Measurements from ENCODE around the gene SHISAL1.

The SHISAL1 gene

DNA sequence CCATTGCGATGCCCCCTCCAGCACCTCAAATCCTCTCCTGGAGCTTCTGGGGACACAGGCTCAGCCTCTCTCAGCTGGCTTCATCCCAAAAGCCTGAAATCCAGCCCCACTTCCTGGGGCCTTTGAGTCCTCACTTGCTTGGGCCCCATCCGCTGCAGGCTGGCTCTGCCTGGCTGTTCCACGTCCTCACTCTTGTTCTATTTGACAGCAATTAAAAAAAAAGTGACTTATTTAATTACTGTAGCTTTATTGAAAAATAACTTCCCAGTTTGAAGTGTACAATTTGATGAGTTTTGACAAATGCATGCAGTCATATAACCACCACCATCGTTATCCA lies 104.8 kb downstream of the SHISAL1 start:
- no peak overlapping the region for H3K4me2 ChIP-seq (ENCODE audit: low read length)
- no peaks in the 10 kb centered on the region for H3K79me2 ChIP-seq (ENCODE audit: insufficient read depth, low read length)
- H3K27me3 ChIP-seq (ENCODE audit: insufficient read depth, low read length): no peaks in the 10 kb centered on the region; the same call in 1 of the 2 replicates
- no peak overlapping the region for H3K4me3 ChIP-seq (ENCODE audit: low read depth, low read length, poor library complexity, severe bottlenecking)
- H3F3A ChIP-seq (ENCODE audit: insufficient read depth, low read length): no peaks in the 10 kb centered on the region
- H3K36me3 ChIP-seq (ENCODE audit: insufficient read depth, low read length): no peaks in the 10 kb centered on the region
- H3K9me3 ChIP-seq (ENCODE audit: low read length): no peaks in the 10 kb centered on the region
- H3K27ac ChIP-seq (ENCODE audit: low read depth, low read length, poor library complexity, severe bottlenecking): no peak overlapping the region
- H3K9ac ChIP-seq (ENCODE audit: low read length): no peak overlapping the region
- no peak overlapping the region for H2AFZ ChIP-seq (ENCODE audit: low read length)
- no peaks in the 10 kb centered on the region for H3K4me1 ChIP-seq (ENCODE audit: insufficient read depth, low read length, severe bottlenecking)
- no peaks in the 10 kb centered on the region for H4K20me1 ChIP-seq (ENCODE audit: insufficient read depth, low read length)
- H3K9me2 ChIP-seq (ENCODE audit: low read depth, low read length): no peaks in the 10 kb centered on the region
- TF ChIP-seq, protein P1, sequence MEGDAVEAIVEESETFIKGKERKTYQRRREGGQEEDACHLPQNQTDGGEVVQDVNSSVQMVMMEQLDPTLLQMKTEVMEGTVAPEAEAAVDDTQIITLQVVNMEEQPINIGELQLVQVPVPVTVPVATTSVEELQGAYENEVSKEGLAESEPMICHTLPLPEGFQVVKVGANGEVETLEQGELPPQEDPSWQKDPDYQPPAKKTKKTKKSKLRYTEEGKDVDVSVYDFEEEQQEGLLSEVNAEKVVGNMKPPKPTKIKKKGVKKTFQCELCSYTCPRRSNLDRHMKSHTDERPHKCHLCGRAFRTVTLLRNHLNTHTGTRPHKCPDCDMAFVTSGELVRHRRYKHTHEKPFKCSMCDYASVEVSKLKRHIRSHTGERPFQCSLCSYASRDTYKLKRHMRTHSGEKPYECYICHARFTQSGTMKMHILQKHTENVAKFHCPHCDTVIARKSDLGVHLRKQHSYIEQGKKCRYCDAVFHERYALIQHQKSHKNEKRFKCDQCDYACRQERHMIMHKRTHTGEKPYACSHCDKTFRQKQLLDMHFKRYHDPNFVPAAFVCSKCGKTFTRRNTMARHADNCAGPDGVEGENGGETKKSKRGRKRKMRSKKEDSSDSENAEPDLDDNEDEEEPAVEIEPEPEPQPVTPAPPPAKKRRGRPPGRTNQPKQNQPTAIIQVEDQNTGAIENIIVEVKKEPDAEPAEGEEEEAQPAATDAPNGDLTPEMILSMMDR (IDR thresholded peaks at IDR 0.05; ENCODE audit: low read length): no peak
- TF ChIP-seq EZH2 (IDR thresholded peaks at IDR 0.05; ENCODE audit: borderline replicate concordance, low read length): no peak

DNA sequence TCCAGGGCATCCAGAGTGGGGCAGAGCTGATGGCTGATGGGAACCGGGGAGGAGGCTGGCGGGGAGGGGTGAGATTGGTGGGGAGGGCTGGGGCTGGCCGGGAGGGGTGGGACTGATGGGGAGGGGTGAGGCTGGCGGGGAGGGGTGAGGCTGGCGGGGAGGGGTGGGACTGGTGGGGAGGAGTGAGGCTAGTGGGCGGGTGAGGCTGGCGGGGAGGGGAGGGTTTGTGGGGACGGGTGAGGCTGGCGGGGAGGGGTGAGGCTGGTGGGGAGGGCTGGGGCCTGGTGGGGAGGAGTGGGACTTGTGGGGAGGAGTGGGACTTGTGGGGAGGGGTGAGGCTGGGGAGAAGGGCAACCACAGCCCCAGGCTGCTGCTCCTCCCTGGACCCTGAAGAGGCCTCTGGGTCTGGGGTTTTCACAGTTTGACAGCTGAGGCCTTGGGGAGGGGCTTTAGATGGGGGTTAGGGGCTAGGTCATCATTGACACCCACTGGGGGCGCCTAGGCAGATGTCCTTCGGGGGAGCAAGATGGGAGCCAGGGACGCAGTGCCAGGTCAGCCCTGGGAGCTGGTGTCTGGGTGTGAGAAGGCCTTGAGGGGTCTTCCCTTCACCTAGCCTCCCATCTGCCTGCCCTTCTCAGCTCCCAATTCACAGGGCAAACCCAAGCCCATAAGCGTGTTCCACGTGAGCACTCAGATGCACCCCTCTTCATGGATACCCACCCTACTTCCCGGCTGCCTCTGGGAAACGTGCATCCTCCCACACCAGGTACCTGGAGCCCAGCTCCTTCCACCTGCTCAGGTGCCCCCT lies 105.4 kb downstream of the SHISAL1 start:
- Histone ChIP-seq H3K9me3 (ENCODE audit: low read length) (no peaks in the 10 kb centered on the region), H2AFZ (ENCODE audit: low read length) (no peak overlapping the region), H3K79me2 (ENCODE audit: insufficient read depth, low read length) (no peaks in the 10 kb centered on the region), H3K27ac (ENCODE audit: low read depth, low read length, poor library complexity, severe bottlenecking) (no peak overlapping the region), H3F3A (ENCODE audit: insufficient read depth, low read length) (no peaks in the 10 kb centered on the region), H3K4me2 (ENCODE audit: low read length) (no peak overlapping the region), H3K4me3 (ENCODE audit: low read depth, low read length, poor library complexity, severe bottlenecking) (no peak overlapping the region), H4K20me1 (ENCODE audit: insufficient read depth, low read length) (no peaks in the 10 kb centered on the region), H3K4me1 (ENCODE audit: insufficient read depth, low read length, severe bottlenecking) (no peaks in the 10 kb centered on the region), H3K27me3 (ENCODE audit: insufficient read depth, low read length) (peaks cover 3% of the 10 kb centered on the region; the same call in 1 of the 2 replicates), H3K36me3 (ENCODE audit: insufficient read depth, low read length) (no peaks in the 10 kb centered on the region), H3K9ac (ENCODE audit: low read length) (no peak overlapping the region), H3K9me2 (ENCODE audit: low read depth, low read length) (no peaks in the 10 kb centered on the region)
- TF ChIP-seq, protein P1 (IDR thresholded peaks at IDR 0.05; ENCODE audit: low read length): no peak
- TF ChIP-seq EZH2 (IDR thresholded peaks at IDR 0.05; ENCODE audit: borderline replicate concordance, low read length): no peak

DNA sequence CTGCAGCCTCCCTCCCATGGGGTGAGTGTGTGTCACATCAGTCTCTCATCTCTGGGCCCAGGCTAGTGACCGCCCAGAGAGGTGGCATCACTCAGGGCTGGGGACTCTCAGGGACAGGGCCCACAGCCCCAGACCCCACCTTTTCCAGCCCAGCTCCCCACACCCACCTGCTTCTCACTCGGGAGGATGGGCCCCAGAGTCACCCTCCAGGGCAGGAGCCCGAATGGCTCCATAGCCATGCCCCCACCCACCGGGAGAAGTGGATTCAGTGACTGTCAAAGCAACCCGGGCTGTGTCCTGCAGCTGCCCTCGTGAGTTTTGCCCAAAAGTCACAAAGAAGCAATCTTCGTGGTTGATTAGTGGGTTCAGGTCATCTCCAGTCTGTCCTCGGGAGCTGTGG lies 106.1 kb downstream of the SHISAL1 start:
- Histone ChIP-seq H3K27ac (ENCODE audit: low read depth, low read length, poor library complexity, severe bottlenecking) (no peak overlapping the region), H3K4me3 (ENCODE audit: low read depth, low read length, poor library complexity, severe bottlenecking) (no peak overlapping the region), H3K79me2 (ENCODE audit: insufficient read depth, low read length) (no peaks in the 10 kb centered on the region), H3K9ac (ENCODE audit: low read length) (no peak overlapping the region), H3F3A (ENCODE audit: insufficient read depth, low read length) (no peaks in the 10 kb centered on the region), H4K20me1 (ENCODE audit: insufficient read depth, low read length) (no peaks in the 10 kb centered on the region), H3K9me2 (ENCODE audit: low read depth, low read length) (no peaks in the 10 kb centered on the region), H3K27me3 (ENCODE audit: insufficient read depth, low read length) (peaks cover 9% of the 10 kb centered on the region; the same call in 1 of the 2 replicates), H3K4me1 (ENCODE audit: insufficient read depth, low read length, severe bottlenecking) (no peaks in the 10 kb centered on the region), H3K36me3 (ENCODE audit: insufficient read depth, low read length) (no peaks in the 10 kb centered on the region), H3K4me2 (ENCODE audit: low read length) (no peak overlapping the region), H3K9me3 (ENCODE audit: low read length) (no peaks in the 10 kb centered on the region), H2AFZ (ENCODE audit: low read length) (no peak overlapping the region)
- TF ChIP-seq EZH2 (IDR thresholded peaks at IDR 0.05; ENCODE audit: borderline replicate concordance, low read length): no peak
- TF ChIP-seq, protein P1 (IDR thresholded peaks at IDR 0.05; ENCODE audit: low read length): no peak
